G401 (cell line): ENCODE data around the gene CELF4. TPM values are rescaled to one million over a fixed set of nuclear protein-coding genes. Genes with fewer than 3 reads are reported as not detected.

Experiments used
- DNase-seq: peaks from one replicate; pipeline ENCODE4 v3.0.0-alpha.2; 2015; ENCODE audit warnings: low spot score
- in situ Hi-C: cut with HindIII; loops from 2 replicates; pipeline ENCODE4 v1.10.0; 2016; ENCODE audit warnings: low sequenced_read_pairs, mixed read lengths
- total RNA-seq: library from RNA; depleted of rRNA; stranded (reverse); fragments of >200 nt; shearing (Covaris generic); gene quantifications from 2 replicates; pipeline ENCODE4 v1.2.3, GENCODE V29; 2014

Gene CELF4
- total RNA-seq, 1 experiment from 2014 or later: not detected

DNA sequence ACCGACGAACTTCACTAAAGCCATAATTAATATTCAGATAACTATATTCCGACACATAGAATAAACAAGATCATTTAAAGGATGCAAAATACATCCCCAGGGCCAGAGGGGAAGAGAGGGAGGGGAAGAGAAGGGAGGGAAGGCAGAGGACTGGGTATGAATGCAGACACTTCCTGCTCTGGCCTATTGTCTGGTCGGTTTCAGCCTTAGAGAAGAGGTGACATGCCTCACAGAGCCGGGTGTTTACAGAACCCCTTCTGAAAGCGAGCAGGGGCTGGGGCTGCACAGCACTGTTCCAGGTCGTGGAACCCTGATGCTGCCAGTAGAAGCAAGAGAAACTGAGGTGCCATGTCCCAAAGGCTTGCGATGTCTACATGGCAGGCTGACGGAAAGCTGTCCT is 31.0 kb downstream of the CELF4 start:
- in situ Hi-C loops: no loop called here
- DNase-seq: no peak

- peak; percentile 59 for DNase-seq
- in situ Hi-C loops: no loop called here
Observed at GRCh38 chr18:37533647-37534584, 31.7 kb downstream of the CELF4 start.

DNA sequence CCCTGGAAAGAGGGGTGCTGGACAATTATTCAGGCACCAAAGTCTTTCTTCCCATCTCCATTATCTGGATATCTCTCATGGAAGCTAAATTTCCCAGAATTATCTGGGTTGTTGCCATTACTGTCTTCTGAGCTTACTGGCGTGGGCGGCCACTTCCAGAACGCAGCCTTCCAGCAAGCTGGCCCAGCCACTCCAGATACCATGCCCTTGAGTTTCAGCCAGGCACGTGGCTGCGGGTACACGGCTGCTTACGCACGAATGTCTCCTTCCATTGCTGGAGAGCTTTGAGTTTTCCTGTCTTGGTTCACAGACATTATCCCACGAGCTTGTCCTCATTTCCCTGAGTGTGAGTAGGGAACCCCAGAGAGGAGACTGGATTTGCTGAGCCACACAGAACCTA is 32.7 kb downstream of the CELF4 start:
- in situ Hi-C loops: no loop called here
- DNase-seq: peak; percentile 50

DNA sequence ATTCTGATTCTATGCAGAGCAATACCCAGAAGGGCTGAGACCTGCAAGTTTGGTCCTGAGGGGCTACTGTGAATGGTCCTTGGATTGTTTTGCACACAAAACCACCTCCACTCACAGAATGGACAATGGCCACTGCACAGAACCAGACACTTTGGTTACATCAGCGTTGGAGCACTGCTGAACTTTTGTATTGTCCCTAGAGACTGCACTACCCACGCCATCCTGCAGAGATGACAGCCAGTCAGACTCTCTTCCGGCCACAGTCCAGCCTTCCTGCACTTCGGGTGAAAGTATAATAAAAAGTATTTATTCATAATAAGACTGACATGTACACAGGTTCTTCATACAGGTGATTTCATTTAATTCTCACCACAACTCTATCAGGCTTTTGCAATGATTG is 35.7 kb downstream of the CELF4 start:
- DNase-seq: no peak
- in situ Hi-C loops: no loop called here

GRCh38 chr18:37529296-37529695 is 36.3 kb downstream of the CELF4 start:
- in situ Hi-C loops: no loop called here
- no peak for DNase-seq

DNA sequence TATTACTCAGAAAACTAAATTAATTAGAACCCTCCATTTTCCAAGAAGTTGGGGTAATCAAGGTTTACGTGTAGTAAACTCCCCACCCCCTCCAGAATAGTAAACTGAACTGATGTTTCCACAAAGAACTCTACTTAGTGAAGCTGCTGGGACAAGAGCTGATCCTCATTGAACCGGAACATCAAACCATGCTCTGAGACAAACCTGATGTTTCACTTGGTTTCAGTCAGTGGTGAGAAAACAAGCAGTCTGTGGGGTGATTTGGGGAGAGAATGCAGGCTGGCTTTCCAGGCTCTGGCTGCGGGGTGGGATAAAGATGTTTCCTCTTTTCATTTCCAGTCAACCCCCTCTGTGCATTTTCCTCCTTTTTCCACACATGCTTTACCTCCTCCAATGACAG is 38.2 kb downstream of the CELF4 start:
- no peak for DNase-seq
- in situ Hi-C loops: no loop called here

DNA sequence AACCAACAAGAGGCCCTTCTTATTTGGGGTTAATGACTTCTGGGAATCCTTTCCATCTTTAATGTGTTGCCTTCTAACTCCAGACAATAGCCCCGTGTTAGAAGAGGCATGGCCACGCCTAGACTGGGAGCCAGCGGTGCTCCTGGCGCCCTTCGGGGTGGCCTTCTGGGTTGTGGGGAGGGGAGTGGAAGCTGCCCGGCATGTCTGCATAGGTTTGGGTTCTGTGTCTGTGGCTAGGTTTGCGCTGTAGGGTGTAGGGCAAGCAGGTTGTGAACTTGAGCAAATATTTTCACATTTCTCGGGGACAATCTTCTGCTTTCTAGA is 40.4 kb downstream of the CELF4 start:
- in situ Hi-C loops: no loop called here
- DNase-seq: no peak

- in situ Hi-C loops: no loop called here
- DNase-seq: no peak
Observed at GRCh38 chr18:37524498-37525261, 40.9 kb downstream of the CELF4 start.

DNA sequence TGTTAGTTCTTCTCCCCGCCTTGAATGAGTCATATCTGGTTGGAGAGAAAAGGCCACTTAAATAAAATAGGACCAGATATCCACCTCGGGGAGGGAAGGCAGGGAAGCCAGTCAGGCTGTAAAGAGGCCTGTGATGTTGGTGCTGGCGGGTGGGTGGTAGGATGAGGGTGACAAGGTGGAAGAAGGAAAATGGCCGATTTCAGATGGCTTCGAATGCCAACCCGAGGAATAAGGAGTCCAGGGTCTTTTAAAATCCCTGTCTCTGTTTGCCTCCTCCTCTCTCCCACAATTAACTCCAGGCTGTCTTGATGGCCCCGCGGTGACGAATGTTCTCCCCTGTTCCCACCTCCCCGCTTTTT is 41.5 kb downstream of the CELF4 start:
- no peak for DNase-seq
- in situ Hi-C loops: no loop called here

DNA sequence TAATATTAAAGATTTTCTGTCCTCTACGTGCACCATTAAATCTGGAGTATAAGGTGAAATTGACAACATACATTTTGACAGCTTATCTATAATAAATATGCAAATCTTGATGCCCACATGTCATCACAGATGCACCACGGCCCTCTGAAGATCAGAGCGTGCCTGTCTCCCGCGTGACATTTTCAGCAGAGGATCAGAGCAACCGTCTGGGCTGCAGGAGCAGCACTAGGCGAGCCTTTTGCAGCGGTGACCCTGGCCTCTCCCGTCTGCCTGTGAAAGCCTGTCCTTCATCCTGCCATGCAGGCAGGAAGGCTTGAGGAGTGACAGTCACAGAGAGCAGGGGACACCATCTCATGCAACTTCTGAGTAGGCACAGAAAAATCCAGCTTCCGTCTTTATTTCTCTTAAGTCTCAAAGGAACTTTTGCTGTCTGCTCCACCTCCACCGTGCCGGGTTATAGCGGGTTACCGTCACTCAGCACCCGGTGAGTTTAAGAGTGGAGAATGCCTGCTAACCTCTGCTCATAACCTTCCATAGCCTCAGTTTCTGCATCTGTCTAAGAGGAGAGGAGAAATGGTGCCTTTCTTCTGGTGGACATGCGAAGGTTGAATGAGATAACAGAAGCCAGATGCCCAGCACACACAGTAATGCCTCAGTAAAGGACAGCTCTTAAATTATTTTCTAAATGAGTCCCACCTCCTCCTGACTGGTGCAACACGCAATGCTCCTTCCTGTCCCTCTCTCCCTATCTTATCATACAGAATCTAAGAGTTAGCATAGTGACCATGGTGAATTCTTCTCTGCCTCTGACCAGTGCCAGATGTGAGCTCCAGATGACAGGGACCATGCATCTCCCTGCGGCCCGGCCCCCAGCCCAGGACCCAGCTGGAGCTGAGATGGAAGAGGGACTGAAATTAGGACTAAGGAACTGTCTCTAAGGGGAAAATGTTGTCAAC is 43.8 kb downstream of the CELF4 start:
- in situ Hi-C loops: no loop called here
- DNase-seq: peak; percentile 50

- in situ Hi-C loops: no loop called here
- no peak for DNase-seq
Observed at GRCh38 chr18:37520508-37520907, 45.1 kb downstream of the CELF4 start.

DNA sequence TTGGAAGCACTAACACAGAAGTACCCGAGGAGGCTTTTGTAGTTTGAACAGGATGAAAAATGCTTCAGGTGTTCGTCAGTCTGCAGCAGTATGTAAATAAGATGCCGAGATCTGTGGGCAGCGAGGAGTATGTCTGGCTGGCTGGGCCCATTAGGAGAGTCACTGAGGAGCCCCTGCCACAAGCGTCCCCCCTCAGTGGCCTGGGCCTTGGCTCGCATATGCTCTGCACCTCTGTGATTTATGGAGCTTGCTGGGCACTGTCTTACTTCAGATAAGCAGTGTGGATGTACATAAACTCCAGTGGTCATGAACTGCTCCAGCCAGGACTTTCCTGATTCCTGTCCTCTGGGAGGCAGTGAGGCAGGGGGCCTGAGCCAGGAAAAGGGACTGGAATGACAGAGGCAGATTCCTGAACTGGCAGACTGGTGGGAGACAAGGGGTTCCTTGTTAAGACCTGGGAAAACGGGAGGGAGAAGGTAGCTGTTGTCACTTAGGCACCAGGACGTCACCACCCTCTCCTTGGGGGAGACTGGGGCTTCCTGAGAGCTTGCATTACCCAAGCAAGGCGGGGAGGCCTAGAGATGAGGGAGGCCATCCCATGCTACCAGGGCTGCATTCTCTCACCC is 46.0 kb downstream of the CELF4 start:
- in situ Hi-C loops: no loop called here
- no peak for DNase-seq

DNA sequence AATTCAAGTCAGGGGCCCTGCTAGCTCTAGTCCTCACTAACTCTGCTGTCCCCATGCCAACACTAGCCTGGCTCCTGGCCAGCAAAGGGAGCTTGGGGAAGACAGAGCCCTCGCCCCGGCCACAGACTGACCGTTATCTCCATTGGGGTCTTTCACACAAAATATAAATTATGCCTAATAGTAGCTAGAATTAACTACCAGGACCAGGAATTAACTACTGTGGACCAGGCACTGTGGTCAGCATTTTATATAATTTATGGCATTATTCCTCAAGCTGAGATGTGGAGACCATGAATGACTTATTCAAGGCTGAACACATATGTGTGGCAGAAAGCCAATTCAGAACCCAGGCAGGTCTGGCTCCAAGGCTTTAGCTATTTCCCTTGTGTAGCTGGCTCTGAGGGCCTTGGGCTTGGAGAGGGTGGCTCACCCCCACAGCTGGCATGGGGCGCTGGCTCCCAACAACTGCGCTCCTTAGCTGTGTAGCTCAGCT is 49.2 kb downstream of the CELF4 start:
- in situ Hi-C loops: no loop called here
- DNase-seq: no peak

DNA sequence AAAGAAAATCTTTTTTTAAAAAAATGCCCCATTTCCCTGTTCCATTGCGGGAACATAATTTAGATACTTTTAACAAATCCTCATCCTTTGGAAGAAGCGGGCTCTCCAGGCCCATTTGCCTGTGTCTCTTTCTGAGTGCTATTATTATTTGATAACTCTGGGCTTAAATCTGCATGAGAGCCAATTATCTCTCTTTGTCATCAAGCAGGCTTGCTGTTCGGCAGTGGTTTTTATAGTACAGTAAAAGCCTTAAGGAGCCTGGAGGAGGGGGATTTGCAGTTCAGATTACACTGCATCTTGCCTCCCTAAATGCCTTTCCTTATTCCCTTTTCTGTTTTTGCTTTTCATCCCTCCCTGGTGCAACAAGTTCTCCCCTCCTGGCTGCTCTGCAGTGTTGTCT is 50.6 kb downstream of the CELF4 start:
- in situ Hi-C loops: no loop called here
- no peak for DNase-seq

GRCh38 chr18:37512400-37512799 is 53.2 kb downstream of the CELF4 start:
- DNase-seq: no peak

DNA sequence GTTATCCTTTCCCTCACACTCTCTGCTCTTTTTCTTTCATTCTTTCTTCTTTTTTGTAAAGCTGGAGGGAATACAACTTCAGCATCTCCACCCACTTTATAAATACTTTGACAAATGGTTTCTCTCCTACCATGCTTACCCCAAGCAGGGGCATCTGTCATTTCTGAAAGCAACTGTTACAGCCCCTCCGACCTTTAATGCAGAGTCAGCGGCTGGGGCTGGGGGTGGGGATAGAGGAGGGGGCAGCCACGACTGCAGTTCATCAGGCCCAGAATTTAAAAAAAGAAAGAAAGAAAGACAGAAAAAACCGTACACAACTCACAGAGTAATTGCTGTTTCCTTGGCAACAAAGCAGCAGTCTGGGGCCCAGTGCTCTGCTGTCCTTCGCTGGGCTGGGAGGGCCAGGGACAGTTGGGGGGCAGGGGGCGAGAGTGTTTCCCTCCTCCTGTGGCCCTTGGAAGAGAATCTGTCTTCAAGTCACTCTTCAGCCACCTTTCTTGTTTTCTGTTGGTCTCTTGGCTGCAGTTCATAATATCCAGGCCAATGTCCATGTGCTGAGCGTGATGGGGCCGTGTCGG is 53.8 kb downstream of the CELF4 start:
- no peak for DNase-seq
- in situ Hi-C loops: no loop called here

More at GRCh38 chr18:37512400-37512799, 53.2 kb downstream of the CELF4 start:
- in situ Hi-C loops: no loop called here

DNA sequence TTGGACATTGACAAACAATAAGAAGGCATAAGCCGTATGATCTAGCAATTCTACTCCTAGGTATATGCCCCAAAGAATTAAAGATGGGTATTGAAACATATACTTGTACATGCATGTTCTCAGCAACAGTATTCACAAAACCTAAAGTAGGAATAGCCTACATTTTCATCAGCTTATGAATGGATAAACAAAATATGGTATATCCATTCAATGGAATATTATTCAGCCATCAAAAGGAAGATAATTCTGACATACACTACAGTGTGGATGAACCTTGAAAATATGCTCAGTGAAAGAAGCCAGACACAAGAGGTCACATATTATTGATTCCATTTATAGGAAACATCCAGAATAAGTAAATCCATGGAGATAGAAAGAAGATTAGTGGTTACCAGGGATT is 56.0 kb downstream of the CELF4 start:
- no peak for DNase-seq
- in situ Hi-C loops: no loop called here

- DNase-seq: no peak
- in situ Hi-C loops: no loop called here
Observed at GRCh38 chr18:37508207-37508606, 57.4 kb downstream of the CELF4 start.

DNA sequence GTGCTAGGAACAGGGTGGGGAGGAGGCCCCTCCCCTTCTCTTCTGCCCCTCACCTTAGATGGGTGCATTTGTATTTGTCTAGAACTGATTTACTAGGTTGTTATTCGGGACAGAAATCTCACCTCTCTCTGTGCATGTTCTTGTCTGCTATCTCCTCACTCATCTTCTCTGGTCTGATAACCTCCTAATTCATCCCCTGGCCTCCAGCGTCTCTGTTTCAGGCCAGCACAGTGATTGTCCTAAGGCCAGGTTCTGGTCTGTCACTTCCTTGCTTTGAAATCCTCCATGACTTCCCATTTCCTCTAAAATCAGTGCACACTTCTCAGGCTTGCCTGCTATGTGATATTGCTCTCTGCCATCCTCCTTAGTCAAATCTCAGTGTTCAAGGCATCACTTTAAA is 58.4 kb downstream of the CELF4 start:
- in situ Hi-C loops: no loop called here
- DNase-seq: no peak
